ENCODE measurements around the gene TLL1. TPM values are rescaled to one million over a fixed set of nuclear protein-coding genes. Genes with fewer than 3 reads are reported as not detected.

Gene TLL1
- total RNA-seq, 1 experiment from 2014 or later, result 0.41 TPM

GRCh38 chr4:165991325-165992180, 118.5 kb downstream of the TLL1 start:
- ChIA-PET CTCF (no interaction called here), POLR2A (no interaction called here)
- Histone ChIP-seq H3K9me3 (ENCODE audit: control insufficient read depth, insufficient read depth, low read depth, low read length) (no peaks in the 10 kb centered on the region), H3K27me3 (ENCODE audit: control insufficient read depth, insufficient read depth, low read length) (no peaks in the 10 kb centered on the region), H3K4me1 (ENCODE audit: control insufficient read depth, insufficient read depth, low read length) (no peaks in the 10 kb centered on the region), H3K27ac (ENCODE audit: low read length) (no peak overlapping the region), H3K36me3 (ENCODE audit: control insufficient read depth, insufficient read depth, low read length) (no peaks in the 10 kb centered on the region), H3K4me3 (ENCODE audit: low read depth in 2 of 2, low read length in 2 of 2) (no peak overlapping the region)
- DNase-seq (ENCODE audit: low read depth, low spot score) (no peak), ATAC-seq (no peak)
- intact Hi-C loops (cut with micrococcal nuclease; ENCODE audit: unreplicated experiment) (no loop called here), in situ Hi-C loops (cut with HindIII; ENCODE audit: low pct_unique_long_range_greater_than_20kb, low sequenced_read_pairs) (no loop called here)
- no peak for TF ChIP-seq SIN3A (IDR thresholded peaks at IDR 0.05; ENCODE audit: borderline replicate concordance, insufficient read depth, low read depth, low read length)
- TF ChIP-seq TCF7L2 (IDR thresholded peaks at IDR 0.05; ENCODE audit: low read depth, low read length), result no peak
- no peak for TF ChIP-seq CTCF (IDR thresholded peaks at IDR 0.05)
- TF ChIP-seq POLR2AphosphoS5 (IDR thresholded peaks at IDR 0.05; ENCODE audit: low read depth, low read length), result no peak
- no peak for TF ChIP-seq REST (IDR thresholded peaks at IDR 0.05; ENCODE audit: insufficient read depth in 1 of 2, low read depth in 2 of 2, low read length in 1 of 2)
- no TSS peak for BruUV-seq (replicated peaks)

GRCh38 chr4:165992283-165992682, 119.2 kb downstream of the TLL1 start:
- intact Hi-C loops (cut with micrococcal nuclease; ENCODE audit: unreplicated experiment), result no loop called here
- CTCF ChIA-PET, result no interaction called here
- H3K27ac ChIP-seq (ENCODE audit: low read length), result no peak overlapping the region
- no peaks in the 10 kb centered on the region for H3K27me3 ChIP-seq (ENCODE audit: control insufficient read depth, insufficient read depth, low read length)
- ATAC-seq (no peak), DNase-seq (ENCODE audit: low read depth, low spot score) (no peak)
- POLR2A ChIA-PET, result no interaction called here
- no TSS peak for BruUV-seq (replicated peaks)
- no peak for TF ChIP-seq REST (IDR thresholded peaks at IDR 0.05; ENCODE audit: insufficient read depth in 1 of 2, low read depth in 2 of 2, low read length in 1 of 2)
- TF ChIP-seq SIN3A (IDR thresholded peaks at IDR 0.05; ENCODE audit: borderline replicate concordance, insufficient read depth, low read depth, low read length), result no peak
- no peak for TF ChIP-seq TCF7L2 (IDR thresholded peaks at IDR 0.05; ENCODE audit: low read depth, low read length)
- TF ChIP-seq CTCF (IDR thresholded peaks at IDR 0.05), result no peak
- TF ChIP-seq POLR2AphosphoS5 (IDR thresholded peaks at IDR 0.05; ENCODE audit: low read depth, low read length), result no peak
- H3K36me3 ChIP-seq (ENCODE audit: control insufficient read depth, insufficient read depth, low read length), result no peaks in the 10 kb centered on the region
- in situ Hi-C loops (cut with HindIII; ENCODE audit: low pct_unique_long_range_greater_than_20kb, low sequenced_read_pairs), result no loop called here
- no peaks in the 10 kb centered on the region for H3K9me3 ChIP-seq (ENCODE audit: control insufficient read depth, insufficient read depth, low read depth, low read length)
- no peaks in the 10 kb centered on the region for H3K4me1 ChIP-seq (ENCODE audit: control insufficient read depth, insufficient read depth, low read length)
- no peak overlapping the region for H3K4me3 ChIP-seq (ENCODE audit: low read depth in 2 of 2, low read length in 2 of 2)

Measured in Panc1 (cell line).